Stimulated activated CD8-positive, alpha-beta memory T cell treated with anti-CD3 and anti-CD28 coated beads, Interleukin-4, amount 100 ng/mL, for 48 hours (primary cell): ENCODE data around the gene BAG1.

ENCODE experiments used
- DNase-seq: peaks from one replicate; pipeline ENCODE4 v3.0.0-alpha.2; 2020

Gene BAG1

GRCh38 chr9:33239921-33240320 lies 24.6 kb downstream of the BAG1 start, which contains the start of gene SPINK4:
Gene SPINK4, plus strand, starts transcription at chr9:33240167. Its CDS starts 42 bp downstream, at chr9:33240209.
- no peak for DNase-seq

GRCh38 chr9:33236571-33236970 lies 27.9 kb downstream of the BAG1 start:
- DNase-seq, result no peak

- no peak for DNase-seq
Observed at GRCh38 chr9:33234511-33235467, 29.7 kb downstream of the BAG1 start.

GRCh38 chr9:33233626-33234342 lies 30.7 kb downstream of the BAG1 start:
- DNase-seq, result no peak

GRCh38 chr9:33232815-33233214 lies 31.7 kb downstream of the BAG1 start:
- DNase-seq, result no peak

GRCh38 chr9:33231623-33231942 lies 32.9 kb downstream of the BAG1 start:
- DNase-seq, result no peak

GRCh38 chr9:33230756-33231622 lies 33.5 kb downstream of the BAG1 start:
- no peak for DNase-seq

- no peak for DNase-seq
Observed at GRCh38 chr9:33229359-33230114, 35.0 kb downstream of the BAG1 start.

- DNase-seq, result no peak
Observed at GRCh38 chr9:33228606-33229005, 35.9 kb downstream of the BAG1 start.

- DNase-seq, result no peak
Observed at GRCh38 chr9:33227741-33228140, 36.8 kb downstream of the BAG1 start.

GRCh38 chr9:33227008-33227398 lies 37.5 kb downstream of the BAG1 start:
- DNase-seq, result no peak

- DNase-seq, result peak; percentile 82
Observed at GRCh38 chr9:33225319-33226147, 39.0 kb downstream of the BAG1 start.

GRCh38 chr9:33223696-33224095 lies 40.8 kb downstream of the BAG1 start:
- no peak for DNase-seq

GRCh38 chr9:33222031-33222430 lies 42.5 kb downstream of the BAG1 start:
- no peak for DNase-seq

GRCh38 chr9:33221568-33221884 lies 43.0 kb downstream of the BAG1 start:
- no peak for DNase-seq

GRCh38 chr9:33220681-33221567 lies 43.6 kb downstream of the BAG1 start:
- no peak for DNase-seq

GRCh38 chr9:33211695-33212393 lies 52.7 kb downstream of the BAG1 start:
- no peak for DNase-seq

- no peak for DNase-seq
Observed at GRCh38 chr9:33210006-33210715, 54.3 kb downstream of the BAG1 start.

GRCh38 chr9:33209394-33209793 lies 55.1 kb downstream of the BAG1 start:
- no peak for DNase-seq
